ENCODE measurements around the gene C20orf204. TPM values are rescaled to one million over a fixed set of nuclear protein-coding genes. Genes with fewer than 3 reads are reported as not detected.

Gene C20orf204
- total and polyA plus RNA-seq, 9 of the 15 experiments (the other 6 are each of a cell fraction or from before 2014, with no cell fraction given): 0.11 to 1.1 (median 0.36) TPM; not detected in 2

GRCh38 chr20:64065062-64065973 is 29.3 kb downstream of the C20orf204 start (continued):
- TF ChIP-seq ZBTB11 (CRISPR knock-in tag; IDR thresholded peaks at IDR 0.05) (0 out of 6 replicates have a peak, but pooled peaks of 1 of the 3 experiments have one; percentile 15), ZNF311 (CRISPR knock-in tag; IDR thresholded peaks at IDR 0.05) (no peak), TFAP4 (CRISPR knock-in tag; IDR thresholded peaks at IDR 0.05; ENCODE audit: borderline replicate concordance) (0 out of 2 replicates have a peak, but pooled peaks have one; percentile 36), DMBX1 (CRISPR knock-in tag; IDR thresholded peaks at IDR 0.05; ENCODE audit: borderline replicate concordance) (no peak), MAFK (IDR thresholded peaks at IDR 0.05; ENCODE audit: low read length) (no peak), GATA2 (CRISPR knock-in tag; IDR thresholded peaks at IDR 0.05) (no peak), ZBTB34 (CRISPR knock-in tag; IDR thresholded peaks at IDR 0.05) (no peak), TRIM24 (IDR thresholded peaks at IDR 0.05) (no peak), SMC3 (conservative IDR thresholded peaks at IDR 0.05; ENCODE audit: insufficient read depth, low read depth, low read length) (no peak), PRDM10 (IDR thresholded peaks at IDR 0.05; ENCODE audit: partially characterized antibody) (peak; percentile 74), RFX5 (IDR thresholded peaks at IDR 0.05; ENCODE audit: low read depth, low read length) (no peak), POLR2G (IDR thresholded peaks at IDR 0.05; ENCODE audit: low read depth, low read length) (peak; percentile 45; the same call in 1 of the 2 replicates), CBX3 (IDR thresholded peaks at IDR 0.05; ENCODE audit: borderline replicate concordance in 1 of 2, low read length in 2 of 2) (no peak), JUN (IDR thresholded peaks at IDR 0.05; ENCODE audit: borderline replicate concordance, low read depth, low read length) (no peak), JUN (CRISPR knock-in tag; IDR thresholded peaks at IDR 0.05; ENCODE audit: borderline replicate concordance) (0 out of 2 replicates have a peak, but pooled peaks have one; percentile 12)
